Neuronal stem cell (in vitro differentiated cells): ENCODE data around the gene OSBPL10.

Source experiments
- DNase-seq: peaks from one replicate; pipeline ENCODE4 v3.0.0-alpha.2; 2013; ENCODE audit warnings: low spot score
- H2AFZ ChIP-seq: one replicate; pipeline ENCODE4 v1.6.1; 2013; ENCODE audit warnings: mild to moderate bottlenecking, low read length, inconsistent platforms
- H2AK5ac ChIP-seq: 2 replicates; pipeline ENCODE4 v1.6.1; 2013; ENCODE audit warnings: low read depth, mild to moderate bottlenecking, inconsistent platforms, low read length, moderate library complexity, mixed read lengths
- H2BK120ac ChIP-seq: 2 replicates; pipeline ENCODE4 v1.6.1; 2013; ENCODE audit warnings: low read depth, mild to moderate bottlenecking, inconsistent platforms, low read length, moderate library complexity, mixed read lengths
- H2BK12ac ChIP-seq: one replicate; pipeline ENCODE4 v1.6.1; 2013; ENCODE audit warnings: low read length, inconsistent platforms
- H2BK15ac ChIP-seq: 2 replicates; pipeline ENCODE4 v1.6.1; 2013; ENCODE audit warnings: mild to moderate bottlenecking, low read length, inconsistent platforms, mixed read lengths
- H2BK5ac ChIP-seq: one replicate; pipeline ENCODE4 v1.6.1; 2013; ENCODE audit warnings: inconsistent platforms, mild to moderate bottlenecking, low read length, moderate library complexity
- H3K14ac ChIP-seq: one replicate; pipeline ENCODE4 v1.6.1; 2013; ENCODE audit warnings: low read length, inconsistent platforms
- H3K18ac ChIP-seq: 2 replicates; pipeline ENCODE4 v1.6.1; 2013; ENCODE audit warnings: low read length, inconsistent platforms
- H3K23ac ChIP-seq: 2 replicates; pipeline ENCODE4 v1.6.1; 2013; ENCODE audit warnings: low read depth, mild to moderate bottlenecking, mixed read lengths, low read length, inconsistent platforms; ENCODE audit not compliant: poor library complexity
- H3K27ac ChIP-seq: replicated peaks from 3 replicates; pipeline ENCODE4 v1.5.1; 2013; ENCODE audit warnings: low read length, inconsistent platforms
- H3K27me3 ChIP-seq, 3 experiments: 2 replicates each; pipeline ENCODE4 v1.6.1; 2013; ENCODE audit warnings: low read length in 3 of 3, mild to moderate bottlenecking in 2 of 3, inconsistent platforms in 1 of 3, low read depth in 1 of 3, mixed read lengths in 1 of 3, moderate library complexity in 1 of 3; ENCODE audit not compliant: control insufficient read depth in 3 of 3, insufficient read depth in 3 of 3
- H3K36me3 ChIP-seq, 2 donors: replicated peaks in 1 of 2; 2 replicates each; pipeline ENCODE4 v1.6.1; 2013; ENCODE audit warnings: low read length in 2 of 2; ENCODE audit not compliant: control insufficient read depth in 2 of 2, insufficient read depth in 2 of 2
- H3K4ac ChIP-seq: 2 replicates; pipeline ENCODE4 v1.6.1; 2013; ENCODE audit warnings: inconsistent platforms, mild to moderate bottlenecking, low read length, moderate library complexity
- H3K4me1 ChIP-seq, 2 donors: 1 replicate in 1 of 2; 2 replicates in 1 of 2; pipeline ENCODE4 v1.6.1; 2013; ENCODE audit warnings: low read length in 2 of 2, low read depth in 1 of 2; ENCODE audit not compliant: control insufficient read depth in 2 of 2, insufficient read depth in 1 of 2
- H3K4me2 ChIP-seq: one replicate; pipeline ENCODE4 v1.6.1; 2013; ENCODE audit warnings: mild to moderate bottlenecking, low read length, inconsistent platforms; ENCODE audit not compliant: insufficient read depth, poor library complexity, severe bottlenecking
- H3K4me3 ChIP-seq, 2 donors: 2 replicates each; pipeline ENCODE4 v1.5.1; 2013; ENCODE audit warnings: low read length in 2 of 2, mild to moderate bottlenecking in 2 of 2, inconsistent platforms in 1 of 2, moderate library complexity in 1 of 2
- H3K79me1 ChIP-seq: one replicate; pipeline ENCODE4 v1.6.1; 2013; ENCODE audit warnings: low read depth, mild to moderate bottlenecking, inconsistent platforms, low read length, moderate library complexity
- H3K9ac ChIP-seq: one replicate; pipeline ENCODE4 v1.6.1; 2013; ENCODE audit warnings: mild to moderate bottlenecking, low read depth, low read length, inconsistent platforms; ENCODE audit not compliant: poor library complexity
- H3K9me3 ChIP-seq, 2 donors: replicated peaks in 1 of 2; 2 replicates each; pipeline versions ENCODE3 to v1.6.1; 2013; ENCODE audit warnings: low read length in 2 of 2, mild to moderate bottlenecking in 2 of 2, inconsistent platforms in 1 of 2, low read depth in 1 of 2, mixed read lengths in 1 of 2, moderate library complexity in 1 of 2; ENCODE audit not compliant: control insufficient read depth in 2 of 2, insufficient read depth in 1 of 2
- H4K8ac ChIP-seq: one replicate; pipeline ENCODE4 v1.6.1; 2013; ENCODE audit warnings: low read depth, mild to moderate bottlenecking, inconsistent platforms, low read length, moderate library complexity
- H4K91ac ChIP-seq: one replicate; pipeline ENCODE4 v1.6.1; 2013; ENCODE audit warnings: low read length, low read depth, mild to moderate bottlenecking, inconsistent platforms; ENCODE audit not compliant: poor library complexity
- WGBS, 2 donors: extraction: QIAGEN DNeasy Blood & Tissue Kit; methylation state at CpG; one replicate each; pipeline ENCODE4 v1.1.7; 2013; ENCODE audit warnings: missing lambda C conversion rate in 2 of 2, mixed read lengths in 1 of 2; ENCODE audit not compliant: insufficient read length in 2 of 2, insufficient replicate concordance in 1 of 2; ENCODE audit errors: extremely low coverage in 2 of 2; 5-methylcytosine and 5-hydroxymethylcytosine counted together

The OSBPL10 gene

GRCh38 chr3:31667582-31667981, 313.5 kb downstream of the OSBPL10 start:
- H4K8ac ChIP-seq = no peak overlapping the region
- no peaks in the 10 kb centered on the region for H3K4me1 ChIP-seq
- no peak for DNase-seq
- no peak overlapping the region for H4K91ac ChIP-seq
- no peak overlapping the region for H2BK12ac ChIP-seq
- no peak overlapping the region for H2BK15ac ChIP-seq
- H3K9me3 ChIP-seq = no peaks in the 10 kb centered on the region
- H3K27me3 ChIP-seq = no peaks in the 10 kb centered on the region
- H3K23ac ChIP-seq = no peak overlapping the region
- H3K4ac ChIP-seq = no peak overlapping the region
- no peak overlapping the region for H3K4me3 ChIP-seq
- no peak overlapping the region for H3K18ac ChIP-seq
- no CpG with 5 or more reads among the region's 1 CpG for WGBS, 2 donors
- no peak overlapping the region for H2AFZ ChIP-seq
- no peak overlapping the region for H2AK5ac ChIP-seq
- H3K79me1 ChIP-seq = no peaks in the 10 kb centered on the region
- no peak overlapping the region for H2BK5ac ChIP-seq
- no peak overlapping the region for H3K27ac ChIP-seq
- no peak overlapping the region for H3K4me2 ChIP-seq
- H2BK120ac ChIP-seq = no peak overlapping the region
- no peak overlapping the region for H3K9ac ChIP-seq
- no peak overlapping the region for H3K14ac ChIP-seq
- H3K36me3 ChIP-seq = no peaks in the 10 kb centered on the region

DNA sequence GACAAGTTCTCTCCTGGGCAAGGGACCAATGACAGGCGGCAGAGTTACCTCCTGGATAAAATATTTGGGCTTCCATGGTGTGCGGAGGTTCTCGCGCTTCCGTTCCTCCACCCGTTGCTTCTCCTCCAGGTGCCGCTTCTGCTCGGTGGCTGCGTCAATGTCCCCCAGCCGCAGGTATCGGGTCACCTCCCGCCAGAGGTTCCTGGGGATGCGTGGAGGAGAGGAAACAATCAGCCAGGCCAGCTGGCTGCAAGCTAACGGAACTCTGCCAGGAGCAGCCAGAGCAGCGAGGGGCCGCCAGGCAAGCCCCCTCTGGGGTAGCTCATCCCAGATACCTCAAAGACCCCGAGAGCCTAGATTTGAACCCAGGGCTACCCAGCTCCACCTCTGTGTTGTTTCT, 317.0 kb downstream of the OSBPL10 start:
- Histone ChIP-seq H3K4me2 (no peak overlapping the region), H2BK5ac (no peak overlapping the region), H3K14ac (peak overlapping the region; percentile 75), H2AFZ (no peak overlapping the region), H2BK120ac (no peak overlapping the region), H3K79me1 (no peaks in the 10 kb centered on the region), H4K91ac (no peak overlapping the region), H3K4me3 (no peak overlapping the region), H3K18ac (no peak overlapping the region), H2BK15ac (no peak overlapping the region), H3K36me3 (no peaks in the 10 kb centered on the region), H3K27ac (no peak overlapping the region), H4K8ac (no peak overlapping the region), H3K23ac (no peak overlapping the region), H2AK5ac (no peak overlapping the region), H3K9me3 (no peaks in the 10 kb centered on the region), H3K4me1 (peaks cover 3% of the 10 kb centered on the region in 2 donors), H3K9ac (no peak overlapping the region), H2BK12ac (no peak overlapping the region), H3K4ac (no peak overlapping the region), H3K27me3 (no peaks in the 10 kb centered on the region)
- DNase-seq = no peak
- WGBS, 2 donors = no CpG with 5 or more reads among the region's 17 CpGs

- H2BK15ac ChIP-seq = no peak overlapping the region
- no peak overlapping the region for H3K4me3 ChIP-seq
- no peak overlapping the region for H4K8ac ChIP-seq
- no peak overlapping the region for H3K4ac ChIP-seq
- H2BK12ac ChIP-seq = no peak overlapping the region
- H3K36me3 ChIP-seq = no peaks in the 10 kb centered on the region
- H3K4me1 ChIP-seq = peaks cover 3% of the 10 kb centered on the region in 2 donors
- H3K14ac ChIP-seq = no peak overlapping the region
- no peak overlapping the region for H4K91ac ChIP-seq
- H2AK5ac ChIP-seq = no peak overlapping the region
- H3K27me3 ChIP-seq = no peaks in the 10 kb centered on the region
- peaks cover 0 to 2% of the 10 kb centered on the region in 2 donors for H3K9me3 ChIP-seq
- no peak overlapping the region for H2BK5ac ChIP-seq
- no peak overlapping the region for H3K4me2 ChIP-seq
- no peak for DNase-seq
- H3K27ac ChIP-seq = no peak overlapping the region
- H3K23ac ChIP-seq = no peak overlapping the region
- no peak overlapping the region for H3K18ac ChIP-seq
- H2AFZ ChIP-seq = no peak overlapping the region
- no CpG with 5 or more reads among the region's 5 CpGs for WGBS, 2 donors
- H3K9ac ChIP-seq = no peak overlapping the region
- H2BK120ac ChIP-seq = no peak overlapping the region
- H3K79me1 ChIP-seq = no peaks in the 10 kb centered on the region
Observed at GRCh38 chr3:31661993-31662670, 318.9 kb downstream of the OSBPL10 start.

DNA sequence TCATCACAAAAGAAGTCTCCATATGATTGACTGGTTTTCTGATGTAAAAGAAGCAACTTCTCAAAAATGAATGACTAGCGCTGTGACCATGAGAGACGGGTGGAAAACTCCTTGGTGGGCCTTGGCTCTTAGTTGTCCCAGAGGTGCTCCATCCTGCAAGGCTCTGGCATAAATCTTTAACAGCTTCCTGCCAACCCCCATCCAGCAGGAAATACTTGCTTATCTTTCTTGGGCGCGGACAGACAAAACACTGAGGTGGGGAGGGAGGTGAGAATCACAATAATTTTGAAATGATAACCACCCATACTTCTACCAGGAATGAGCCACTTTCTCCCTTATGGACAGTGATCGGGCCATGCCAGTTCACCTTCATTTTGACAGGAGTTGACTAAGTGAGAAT, 319.8 kb downstream of the OSBPL10 start:
- no peak overlapping the region for H2BK5ac ChIP-seq
- no peaks in the 10 kb centered on the region for H3K36me3 ChIP-seq
- no peak overlapping the region for H3K4ac ChIP-seq
- H3K4me1 ChIP-seq = peaks cover 3% of the 10 kb centered on the region in 2 donors
- H3K4me2 ChIP-seq = no peak overlapping the region
- H2AK5ac ChIP-seq = no peak overlapping the region
- no peak overlapping the region for H3K9ac ChIP-seq
- H3K4me3 ChIP-seq = no peak overlapping the region
- no peaks in the 10 kb centered on the region for H3K27me3 ChIP-seq
- H4K8ac ChIP-seq = no peak overlapping the region
- no peak overlapping the region for H3K18ac ChIP-seq
- no peak overlapping the region for H4K91ac ChIP-seq
- no peak overlapping the region for H3K23ac ChIP-seq
- H2BK12ac ChIP-seq = no peak overlapping the region
- no peaks in the 10 kb centered on the region for H3K79me1 ChIP-seq
- no peak overlapping the region for H3K27ac ChIP-seq
- WGBS, 2 donors = no CpG with 5 or more reads among the region's 5 CpGs
- H3K14ac ChIP-seq = no peak overlapping the region
- H2BK15ac ChIP-seq = no peak overlapping the region
- DNase-seq = no peak
- no peak overlapping the region for H2AFZ ChIP-seq
- peaks cover 0 to 2% of the 10 kb centered on the region in 2 donors for H3K9me3 ChIP-seq
- H2BK120ac ChIP-seq = no peak overlapping the region
